Measurements from ENCODE around the gene ZNRF2.
"Not testable (repeated sequence)": the region's sequence is repeated elsewhere in the genome, so short reads cannot be mapped to it uniquely, and the experiment has no call there.

Gene ZNRF2

DNA sequence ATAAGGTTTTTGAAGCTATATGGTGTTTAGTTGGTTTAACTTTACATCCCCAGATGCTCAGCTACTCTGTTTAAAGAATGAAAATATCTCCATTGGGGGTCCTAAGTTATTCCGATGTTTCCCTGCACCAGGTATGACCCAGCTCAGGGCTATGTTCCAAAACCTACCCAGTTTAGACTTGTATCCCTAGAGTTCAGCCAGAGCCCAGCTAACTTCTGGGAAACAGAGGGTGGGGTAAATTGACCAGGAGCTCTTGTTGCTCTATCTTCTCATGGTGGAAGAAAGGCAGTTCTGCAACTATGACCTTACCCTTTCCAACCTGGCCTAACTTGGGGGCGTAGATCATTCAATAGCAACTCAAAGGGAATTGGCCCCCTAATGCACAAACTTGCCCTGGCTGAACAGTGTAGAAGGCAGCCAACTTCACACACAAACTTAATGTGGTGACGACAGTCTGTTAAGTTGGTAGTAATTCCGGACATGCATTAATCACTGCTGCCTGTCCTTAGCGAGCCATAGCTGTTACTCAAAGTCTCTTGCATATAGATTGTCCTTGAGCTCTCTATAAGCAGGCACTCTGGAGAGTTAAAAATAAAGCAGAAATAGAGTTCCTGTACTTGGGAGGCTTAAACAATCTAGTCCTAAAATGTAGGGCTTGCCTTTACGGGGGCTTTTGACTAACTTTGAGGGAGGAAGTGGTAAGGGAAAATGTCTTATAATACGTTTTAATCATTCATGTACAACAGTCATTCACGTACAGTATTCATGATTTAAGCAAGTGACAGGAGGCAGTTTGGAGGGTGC lies 5.3 kb upstream of the ZNRF2 start:
- H3K27ac ChIP-seq (ENCODE audit: low read depth, low read length): no peak overlapping the region

GRCh38 chr7:30279653-30279904 lies 4.8 kb upstream of the ZNRF2 start:
- Histone ChIP-seq H3K27me3 (ENCODE audit: control insufficient read depth in 1 of 2, insufficient read depth in 2 of 2, low read length in 2 of 2) (no peaks in the 10 kb centered on the region), H3K9me3 (ENCODE audit: low read length) (no peaks in the 10 kb centered on the region), H3K9ac (ENCODE audit: low read length) (no peak overlapping the region), H3K4me1 (ENCODE audit: insufficient read depth, low read length) (no peaks in the 10 kb centered on the region), H3K27ac (ENCODE audit: low read depth, low read length) (no peak overlapping the region), H3K4me3 (ENCODE audit: low read depth in 1 of 2, low read length in 2 of 2) (no peak overlapping the region), H3K36me3 (ENCODE audit: insufficient read depth, low read length) (no peaks in the 10 kb centered on the region)

More for the DNA sequence above, 5.3 kb upstream of the ZNRF2 start:
- Histone ChIP-seq H3K9ac (ENCODE audit: low read length) (no peak overlapping the region), H3K27me3 (ENCODE audit: control insufficient read depth in 1 of 2, insufficient read depth in 2 of 2, low read length in 2 of 2) (no peaks in the 10 kb centered on the region), H3K4me3 (ENCODE audit: low read depth in 1 of 2, low read length in 2 of 2) (no peak overlapping the region), H3K36me3 (ENCODE audit: insufficient read depth, low read length) (no peaks in the 10 kb centered on the region), H3K4me1 (ENCODE audit: insufficient read depth, low read length) (no peaks in the 10 kb centered on the region), H3K9me3 (ENCODE audit: low read length) (no peaks in the 10 kb centered on the region)

DNA sequence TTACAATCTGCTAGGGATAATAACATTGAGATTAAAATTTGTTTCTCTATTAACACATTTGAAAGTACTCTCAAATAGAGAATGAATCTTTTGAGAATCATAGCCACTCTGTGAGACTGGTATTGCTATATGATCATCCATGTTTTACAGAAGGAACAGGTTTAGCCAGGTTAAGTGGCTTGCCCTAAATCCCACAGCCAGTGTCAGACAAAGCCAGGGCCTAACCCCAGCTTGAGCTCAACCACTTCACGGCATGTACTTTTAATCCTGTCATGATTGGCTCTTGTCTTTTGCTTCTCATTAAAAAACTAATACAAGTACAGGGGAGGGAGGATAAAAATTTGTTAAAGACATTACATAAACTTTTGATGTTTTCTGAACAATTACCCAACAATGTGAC lies 3.8 kb upstream of the ZNRF2 start:
- Histone ChIP-seq H3K9me3 (ENCODE audit: low read length) (no peaks in the 10 kb centered on the region), H3K27ac (ENCODE audit: low read depth, low read length) (no peak overlapping the region), H3K4me3 (ENCODE audit: low read depth in 1 of 2, low read length in 2 of 2) (no peak overlapping the region), H3K4me1 (ENCODE audit: insufficient read depth, low read length) (no peaks in the 10 kb centered on the region), H3K9ac (ENCODE audit: low read length) (no peak overlapping the region), H3K27me3 (ENCODE audit: control insufficient read depth in 1 of 2, insufficient read depth in 2 of 2, low read length in 2 of 2) (no peaks in the 10 kb centered on the region), H3K36me3 (ENCODE audit: insufficient read depth, low read length) (no peaks in the 10 kb centered on the region)

GRCh38 chr7:30281263-30281662 lies 3.1 kb upstream of the ZNRF2 start:
- no peak overlapping the region for H3K9ac ChIP-seq (ENCODE audit: low read length)
- no peaks in the 10 kb centered on the region for H3K4me1 ChIP-seq (ENCODE audit: insufficient read depth, low read length)
- H3K9me3 ChIP-seq (ENCODE audit: low read length): no peaks in the 10 kb centered on the region
- H3K27me3 ChIP-seq (ENCODE audit: control insufficient read depth in 1 of 2, insufficient read depth in 2 of 2, low read length in 2 of 2): no peaks in the 10 kb centered on the region
- no peak overlapping the region for H3K4me3 ChIP-seq (ENCODE audit: low read depth in 1 of 2, low read length in 2 of 2)
- H3K36me3 ChIP-seq (ENCODE audit: insufficient read depth, low read length): no peaks in the 10 kb centered on the region
- H3K27ac ChIP-seq (ENCODE audit: low read depth, low read length): no peak overlapping the region

DNA sequence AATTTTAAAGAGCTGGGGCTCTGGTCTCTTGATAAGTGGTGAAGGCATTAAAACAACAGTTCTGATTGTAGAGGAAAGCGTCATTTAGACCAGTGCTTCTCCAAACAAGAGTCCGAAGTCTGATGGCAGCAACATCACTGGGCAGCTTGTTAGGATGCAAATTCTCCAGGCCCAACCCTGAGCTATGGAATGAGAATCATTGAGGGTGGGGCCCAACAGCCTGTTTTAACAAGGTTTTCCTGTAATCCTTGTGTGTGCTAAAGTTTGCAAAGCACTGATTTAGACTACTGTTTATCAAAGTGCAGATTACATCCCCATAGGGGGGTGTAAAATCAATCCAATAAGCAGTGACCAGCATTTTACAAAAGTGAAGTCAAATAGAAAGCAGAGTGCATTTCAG lies 2.6 kb upstream of the ZNRF2 start:
- Histone ChIP-seq H3K27me3 (ENCODE audit: control insufficient read depth in 1 of 2, insufficient read depth in 2 of 2, low read length in 2 of 2) (no peaks in the 10 kb centered on the region), H3K27ac (ENCODE audit: low read depth, low read length) (no peak overlapping the region), H3K9ac (ENCODE audit: low read length) (no peak overlapping the region), H3K4me1 (ENCODE audit: insufficient read depth, low read length) (peaks cover 4% of the 10 kb centered on the region), H3K36me3 (ENCODE audit: insufficient read depth, low read length) (no peaks in the 10 kb centered on the region), H3K9me3 (ENCODE audit: low read length) (no peaks in the 10 kb centered on the region), H3K4me3 (ENCODE audit: low read depth in 1 of 2, low read length in 2 of 2) (no peak overlapping the region)

- H3K9ac ChIP-seq (ENCODE audit: low read length): no peak overlapping the region
- H3K27ac ChIP-seq (ENCODE audit: low read depth, low read length): no peak overlapping the region
- no peaks in the 10 kb centered on the region for H3K27me3 ChIP-seq (ENCODE audit: control insufficient read depth in 1 of 2, insufficient read depth in 2 of 2, low read length in 2 of 2)
- no peak overlapping the region for H3K4me3 ChIP-seq (ENCODE audit: low read depth in 1 of 2, low read length in 2 of 2)
- no peaks in the 10 kb centered on the region for H3K36me3 ChIP-seq (ENCODE audit: insufficient read depth, low read length)
- peaks cover 10% of the 10 kb centered on the region for H3K4me1 ChIP-seq (ENCODE audit: insufficient read depth, low read length)
- H3K9me3 ChIP-seq (ENCODE audit: low read length): no peaks in the 10 kb centered on the region
These were observed 1.7 kb upstream of the ZNRF2 start for GRCh38 chr7:30282735-30283134.

DNA sequence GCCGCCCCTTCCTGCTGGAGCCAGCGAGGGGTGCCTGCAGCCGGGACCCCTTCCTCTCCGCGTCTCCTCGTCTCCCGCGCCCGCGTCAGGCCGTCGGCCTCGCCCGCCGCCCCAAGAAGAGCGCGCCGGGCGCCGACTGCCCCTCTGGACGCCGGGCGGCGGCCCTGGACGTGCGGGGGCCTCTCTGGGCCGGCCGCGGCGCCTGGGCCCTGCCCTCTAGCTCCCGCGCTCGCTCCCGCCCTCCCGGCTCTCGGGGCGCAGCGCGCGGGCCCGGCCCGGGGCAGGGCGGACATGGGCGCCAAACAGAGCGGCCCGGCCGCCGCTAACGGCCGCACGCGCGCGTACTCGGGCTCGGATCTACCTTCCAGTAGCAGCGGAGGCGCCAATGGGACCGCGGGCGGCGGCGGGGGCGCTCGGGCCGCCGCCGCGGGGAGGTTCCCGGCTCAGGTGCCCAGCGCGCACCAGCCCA lies 704 bp downstream of the ZNRF2 start:
- Histone ChIP-seq H3K4me3 (ENCODE audit: low read depth in 1 of 2, low read length in 2 of 2) (peak overlapping the region; percentile 64 to 84), H3K4me1 (ENCODE audit: insufficient read depth, low read length) (peaks cover 15% of the 10 kb centered on the region), H3K27ac (ENCODE audit: low read depth, low read length) (peak overlapping the region; percentile 71)

DNA sequence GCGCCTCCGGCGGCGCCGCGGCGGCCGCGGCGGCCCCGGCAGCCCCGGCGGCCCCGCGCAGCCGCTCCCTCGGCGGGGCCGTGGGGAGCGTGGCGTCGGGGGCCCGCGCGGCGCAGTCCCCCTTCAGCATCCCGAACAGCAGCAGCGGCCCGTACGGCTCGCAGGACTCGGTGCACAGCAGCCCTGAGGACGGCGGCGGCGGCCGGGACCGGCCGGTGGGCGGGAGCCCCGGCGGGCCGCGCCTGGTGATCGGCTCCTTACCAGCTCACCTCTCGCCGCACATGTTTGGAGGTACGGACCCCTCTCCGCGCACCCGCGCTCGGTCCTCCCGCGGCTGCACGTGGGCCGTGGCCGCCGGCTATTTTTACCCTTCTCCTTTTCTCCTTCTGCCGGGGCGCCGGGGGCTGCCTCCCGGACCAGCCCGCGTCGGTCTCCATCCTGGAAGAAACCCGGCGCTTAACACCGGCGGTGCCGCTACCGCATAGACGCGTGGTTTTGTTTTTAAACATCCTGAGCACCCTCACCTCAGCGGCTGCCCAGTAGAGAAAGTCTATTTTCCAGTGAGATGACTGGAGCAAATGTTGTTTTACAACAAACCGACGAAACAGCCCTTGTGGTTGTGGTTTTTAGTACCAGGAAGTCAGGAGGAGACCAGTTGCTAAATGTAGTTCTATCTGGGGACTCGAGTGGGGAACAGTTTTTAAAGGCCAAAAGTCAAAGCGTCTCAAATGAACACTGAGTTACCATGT lies 1.3 kb downstream of the ZNRF2 start:
- Histone ChIP-seq H3K27ac (ENCODE audit: low read depth, low read length) (peak overlapping the region; percentile 47), H3K9me3 (ENCODE audit: low read length) (no peaks in the 10 kb centered on the region), H3K36me3 (ENCODE audit: insufficient read depth, low read length) (no peaks in the 10 kb centered on the region), H3K9ac (ENCODE audit: low read length) (peak overlapping the region; percentile 2), H3K4me1 (ENCODE audit: insufficient read depth, low read length) (peaks cover 19% of the 10 kb centered on the region), H3K27me3 (ENCODE audit: control insufficient read depth in 1 of 2, insufficient read depth in 2 of 2, low read length in 2 of 2) (no peaks in the 10 kb centered on the region), H3K4me3 (ENCODE audit: low read depth in 1 of 2, low read length in 2 of 2) (peak overlapping the region; percentile 57 to 84)

More for the DNA sequence above, 704 bp downstream of the ZNRF2 start:
- Histone ChIP-seq H3K9me3 (ENCODE audit: low read length) (no peaks in the 10 kb centered on the region), H3K36me3 (ENCODE audit: insufficient read depth, low read length) (no peaks in the 10 kb centered on the region), H3K27me3 (ENCODE audit: control insufficient read depth in 1 of 2, insufficient read depth in 2 of 2, low read length in 2 of 2) (no peaks in the 10 kb centered on the region), H3K9ac (ENCODE audit: low read length) (no peak overlapping the region)

DNA sequence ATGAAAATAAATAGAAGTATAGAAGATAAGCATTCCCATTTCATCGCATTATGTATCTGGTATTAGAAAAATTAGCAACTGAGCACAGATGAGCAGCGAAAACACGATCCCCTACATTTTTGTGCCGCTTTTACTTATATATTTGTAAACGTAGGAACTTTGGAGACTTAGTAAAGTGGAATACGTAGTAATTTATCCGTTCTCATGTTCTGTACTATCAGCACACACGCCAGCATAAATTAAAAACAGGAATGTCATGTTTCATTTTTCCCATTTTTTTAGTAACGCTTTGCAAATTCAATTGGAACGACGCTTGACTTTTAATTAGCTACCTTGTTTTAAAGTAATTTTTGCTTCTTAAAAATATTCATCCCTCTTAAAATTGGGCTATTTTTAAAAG lies 2.4 kb downstream of the ZNRF2 start:
- no peak overlapping the region for H3K9ac ChIP-seq (ENCODE audit: low read length)

DNA sequence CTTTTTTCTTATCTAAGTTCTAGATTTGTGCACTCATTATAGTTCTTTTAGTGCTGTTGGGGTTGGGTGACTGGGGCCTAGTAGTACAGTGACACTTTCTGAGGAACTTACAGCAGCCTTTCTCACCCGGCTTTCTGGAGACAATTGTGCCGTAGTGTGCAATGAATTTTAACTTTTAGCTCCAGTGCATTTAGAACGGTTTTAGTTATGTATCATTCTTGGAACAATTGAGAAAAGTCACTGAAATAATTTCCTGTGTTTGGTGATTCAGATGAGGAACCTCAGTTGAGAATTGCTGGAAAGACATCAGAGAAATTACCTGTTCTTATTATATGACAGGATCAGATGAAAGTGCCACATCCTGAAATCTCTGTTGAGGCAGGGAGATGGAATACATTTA lies 3.2 kb downstream of the ZNRF2 start:
- peaks cover 19% of the 10 kb centered on the region for H3K4me1 ChIP-seq (ENCODE audit: insufficient read depth, low read length)
- H3K27me3 ChIP-seq (ENCODE audit: control insufficient read depth in 1 of 2, insufficient read depth in 2 of 2, low read length in 2 of 2); H3K27ac ChIP-seq (ENCODE audit: low read depth, low read length); H3K9me3 ChIP-seq (ENCODE audit: low read length); H3K9ac ChIP-seq (ENCODE audit: low read length); H3K36me3 ChIP-seq (ENCODE audit: insufficient read depth, low read length); H3K4me3 ChIP-seq (ENCODE audit: low read depth in 1 of 2, low read length in 2 of 2): not testable (repeated sequence)

More for the DNA sequence above, 2.4 kb downstream of the ZNRF2 start:
- H3K36me3 ChIP-seq (ENCODE audit: insufficient read depth, low read length): no peaks in the 10 kb centered on the region
- H3K27ac ChIP-seq (ENCODE audit: low read depth, low read length): no peak overlapping the region
- no peaks in the 10 kb centered on the region for H3K27me3 ChIP-seq (ENCODE audit: control insufficient read depth in 1 of 2, insufficient read depth in 2 of 2, low read length in 2 of 2)
- H3K4me3 ChIP-seq (ENCODE audit: low read depth in 1 of 2, low read length in 2 of 2): peak overlapping the region in 1 of 2 donors; percentile 57
- peaks cover 19% of the 10 kb centered on the region for H3K4me1 ChIP-seq (ENCODE audit: insufficient read depth, low read length)
- no peaks in the 10 kb centered on the region for H3K9me3 ChIP-seq (ENCODE audit: low read length)

DNA sequence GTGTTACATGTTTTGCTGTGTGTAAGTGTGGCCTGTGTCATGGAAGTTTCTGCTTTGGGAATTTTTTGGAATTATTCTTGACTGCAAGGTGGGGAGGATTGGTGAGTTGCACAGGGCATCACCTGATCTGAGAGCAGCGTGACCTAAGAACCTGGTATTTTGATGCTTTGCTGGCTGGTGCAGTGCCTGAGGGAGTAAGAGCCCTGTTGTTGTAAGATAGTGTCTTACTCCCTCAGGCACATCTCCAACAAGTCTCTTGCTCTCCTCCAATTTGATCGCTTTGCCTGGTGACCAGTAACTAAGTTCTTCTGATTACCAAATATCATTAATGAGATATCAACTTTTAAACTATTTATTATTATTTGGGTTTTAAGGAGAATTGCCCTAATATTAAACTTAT lies 5.2 kb downstream of the ZNRF2 start:
- not testable (repeated sequence) for H3K4me3 ChIP-seq (ENCODE audit: low read depth in 1 of 2, low read length in 2 of 2); H3K9me3 ChIP-seq (ENCODE audit: low read length); H3K27ac ChIP-seq (ENCODE audit: low read depth, low read length); H3K27me3 ChIP-seq (ENCODE audit: control insufficient read depth in 1 of 2, insufficient read depth in 2 of 2, low read length in 2 of 2); H3K36me3 ChIP-seq (ENCODE audit: insufficient read depth, low read length); H3K9ac ChIP-seq (ENCODE audit: low read length)
- peaks cover 19% of the 10 kb centered on the region for H3K4me1 ChIP-seq (ENCODE audit: insufficient read depth, low read length)

GRCh38 chr7:30290317-30290716 lies 5.9 kb downstream of the ZNRF2 start:
- not testable (repeated sequence) for H3K9ac ChIP-seq (ENCODE audit: low read length); H3K27ac ChIP-seq (ENCODE audit: low read depth, low read length); H3K27me3 ChIP-seq (ENCODE audit: control insufficient read depth in 1 of 2, insufficient read depth in 2 of 2, low read length in 2 of 2); H3K4me3 ChIP-seq (ENCODE audit: low read depth in 1 of 2, low read length in 2 of 2); H3K36me3 ChIP-seq (ENCODE audit: insufficient read depth, low read length); H3K9me3 ChIP-seq (ENCODE audit: low read length)
- peaks cover 19% of the 10 kb centered on the region for H3K4me1 ChIP-seq (ENCODE audit: insufficient read depth, low read length)

Data from muscle layer of colon (tissue), 2 donors.